ENCODE data around the gene PIEZO1. TPM values are rescaled to one million over a fixed set of nuclear protein-coding genes. Genes with fewer than 3 reads are reported as not detected.

Gene PIEZO1
- total and polyA plus RNA-seq, 9 of the 15 experiments (the other 6 are each of a cell fraction or from before 2014, with no cell fraction given) = 3.6 to 432 (median 131) TPM

- TF ChIP-seq ZNF407 (IDR thresholded peaks at IDR 0.05; ENCODE audit: low read depth) (no peak), ZBTB7A (IDR thresholded peaks at IDR 0.05; ENCODE audit: borderline replicate concordance, control insufficient read depth, low read depth, low read length) (peak; percentile 61; the same call in 1 of the 2 replicates), POLR2B (IDR thresholded peaks at IDR 0.05; ENCODE audit: low read depth, partially characterized antibody) (no peak)
Observed at GRCh38 chr16:88713054-88713453, 72.0 kb downstream of the PIEZO1 start (continued).
